ENCODE measurements around the gene MSI2.

The MSI2 gene

GRCh38 chr17:57453841-57454425, 197.6 kb downstream of the MSI2 start:
- DNase-seq (ENCODE audit: low read depth in 2 of 2, low spot score in 1 of 2), result no peak

- DNase-seq (ENCODE audit: low read depth in 2 of 2, low spot score in 1 of 2), result no peak
Measured at GRCh38 chr17:57454729-57455062, 198.4 kb downstream of the MSI2 start.

- DNase-seq (ENCODE audit: low read depth in 2 of 2, low spot score in 1 of 2), result no peak
Measured at GRCh38 chr17:57455063-57455914, 199.0 kb downstream of the MSI2 start.

GRCh38 chr17:57456622-57457021, 200.3 kb downstream of the MSI2 start:
- no peak for DNase-seq (ENCODE audit: low read depth in 2 of 2, low spot score in 1 of 2)

- no peak for DNase-seq (ENCODE audit: low read depth in 2 of 2, low spot score in 1 of 2)
Measured at GRCh38 chr17:57457188-57457587, 200.9 kb downstream of the MSI2 start.

- DNase-seq (ENCODE audit: low read depth in 2 of 2, low spot score in 1 of 2), result no peak
Measured at GRCh38 chr17:57458718-57459285, 202.5 kb downstream of the MSI2 start.

GRCh38 chr17:57459286-57459915, 203.1 kb downstream of the MSI2 start:
- DNase-seq (ENCODE audit: low read depth in 2 of 2, low spot score in 1 of 2), result no peak

GRCh38 chr17:57461082-57461481, 204.8 kb downstream of the MSI2 start:
- no peak for DNase-seq (ENCODE audit: low read depth in 2 of 2, low spot score in 1 of 2)

GRCh38 chr17:57462007-57462579, 205.8 kb downstream of the MSI2 start:
- no peak for DNase-seq (ENCODE audit: low read depth in 2 of 2, low spot score in 1 of 2)

- peak in 1 of 2 donors; percentile 29 for DNase-seq (ENCODE audit: low read depth in 2 of 2, low spot score in 1 of 2)
Measured at GRCh38 chr17:57463103-57463885, 207.0 kb downstream of the MSI2 start.

GRCh38 chr17:57464191-57464864, 208.0 kb downstream of the MSI2 start:
- DNase-seq (ENCODE audit: low read depth in 2 of 2, low spot score in 1 of 2), result no peak

GRCh38 chr17:57465610-57466009, 209.3 kb downstream of the MSI2 start:
- DNase-seq (ENCODE audit: low read depth in 2 of 2, low spot score in 1 of 2), result no peak

GRCh38 chr17:57466017-57466471, 209.7 kb downstream of the MSI2 start:
- no peak for DNase-seq (ENCODE audit: low read depth in 2 of 2, low spot score in 1 of 2)

GRCh38 chr17:57466521-57466920, 210.2 kb downstream of the MSI2 start:
- no peak for DNase-seq (ENCODE audit: low read depth in 2 of 2, low spot score in 1 of 2)

GRCh38 chr17:57467226-57467625, 210.9 kb downstream of the MSI2 start:
- DNase-seq (ENCODE audit: low read depth in 2 of 2, low spot score in 1 of 2), result no peak

GRCh38 chr17:57467801-57468200, 211.5 kb downstream of the MSI2 start:
- DNase-seq (ENCODE audit: low read depth in 2 of 2, low spot score in 1 of 2), result no peak

GRCh38 chr17:57468932-57469775, 212.8 kb downstream of the MSI2 start:
- no peak for DNase-seq (ENCODE audit: low read depth in 2 of 2, low spot score in 1 of 2)

- DNase-seq (ENCODE audit: low read depth in 2 of 2, low spot score in 1 of 2), result no peak
Measured at GRCh38 chr17:57470906-57471305, 214.6 kb downstream of the MSI2 start.

GRCh38 chr17:57471868-57472368, 215.6 kb downstream of the MSI2 start:
- no peak for DNase-seq (ENCODE audit: low read depth in 2 of 2, low spot score in 1 of 2)
